CD4-positive, alpha-beta T cell (primary cell): ENCODE measurements around the gene CRACR2A. TPM values are rescaled to one million over a fixed set of nuclear protein-coding genes. Genes with fewer than 3 reads are reported as not detected.
A peak's percentile ranks its signal among the peaks of the same experiment; 100 is the strongest.

ENCODE experiments used
- ATAC-seq: fragments of 200-7000 bp; cut with Tn5 transposase; one replicate; pipeline ENCODE4 v1.10.0; 2022; ENCODE audit warnings: mild to moderate bottlenecking; ENCODE audit not compliant: poor library complexity
- CTCF ChIA-PET: fragments of 350-600 bp; sonication (Branson Sonifier 250); formaldehyde crosslinking; loops from one replicate; lab custom pipeline; 2021; ENCODE audit warnings: antibody characterized with exemption, inconsistent platforms; lab: Charles Lee
- POLR2A ChIA-PET: fragments of 350-600 bp; sonication (Branson Sonifier 250); formaldehyde crosslinking; loops from one replicate; lab custom pipeline; 2021; ENCODE audit warnings: antibody characterized with exemption, inconsistent platforms; lab: Charles Lee
- DNase-seq, 14 experiments: peaks; one replicate each; pipeline ENCODE4 v3.0.0-alpha.2; 2013 to 2020; ENCODE audit warnings: mixed read lengths in 2 of 14
- H3K27ac ChIP-seq, 2 donors: one replicate each; pipeline versions ENCODE4 v1.5.1 to v1.7.0; 2013; ENCODE audit warnings: low read length in 2 of 2, low read depth in 1 of 2, mild to moderate bottlenecking in 1 of 2
- H3K27me3 ChIP-seq, 2 experiments: 1 replicate in 1 of 2; 2 replicates in 1 of 2; pipeline versions ENCODE4 v1.6.1 to v1.7.0; 2013; ENCODE audit warnings: low read length in 2 of 2, control low read depth in 1 of 2, mild to moderate bottlenecking in 1 of 2, moderate library complexity in 1 of 2; ENCODE audit not compliant: insufficient read depth in 2 of 2, control insufficient read depth in 1 of 2
- H3K36me3 ChIP-seq: one replicate; pipeline ENCODE4 v1.6.1; 2013; ENCODE audit warnings: low read length, control low read depth; ENCODE audit not compliant: insufficient read depth
- H3K4me1 ChIP-seq: one replicate; pipeline ENCODE4 v1.6.1; 2013; ENCODE audit warnings: low read length, control low read depth; ENCODE audit not compliant: insufficient read depth
- H3K4me3 ChIP-seq: one replicate; pipeline ENCODE4 v1.5.1; 2013; ENCODE audit warnings: mild to moderate bottlenecking, low read length, moderate library complexity
- H3K9me3 ChIP-seq, 2 experiments: 1 replicate in 1 of 2; 2 replicates in 1 of 2; pipeline versions ENCODE4 v1.6.1 to v1.7.0; 2013; ENCODE audit warnings: low read length in 2 of 2, mild to moderate bottlenecking in 2 of 2, control low read depth in 1 of 2, moderate library complexity in 1 of 2; ENCODE audit not compliant: control insufficient read depth in 1 of 2, insufficient read depth in 1 of 2
- H3K27ac Mint-ChIP-seq: one replicate; pipeline ENCODE4 v1.8.0; 2020; ENCODE audit warnings: mixed read lengths
- H3K27me3 Mint-ChIP-seq: one replicate; pipeline ENCODE4 v1.8.0; 2021; ENCODE audit warnings: mixed read lengths
- H3K36me3 Mint-ChIP-seq: one replicate; pipeline ENCODE4 v1.8.0; 2021; ENCODE audit warnings: low read depth, mixed read lengths
- H3K4me1 Mint-ChIP-seq: one replicate; pipeline ENCODE4 v1.8.0; 2021; ENCODE audit warnings: low read depth, mixed read lengths
- H3K4me3 Mint-ChIP-seq: one replicate; pipeline ENCODE4 v1.8.0; 2020; ENCODE audit warnings: mild to moderate bottlenecking, mixed read lengths
- H3K9me3 Mint-ChIP-seq: one replicate; pipeline ENCODE4 v1.8.0; 2020; ENCODE audit warnings: mixed read lengths
- intact Hi-C, 2 experiments: fragments of 100-400 bp; cut with DNase I in 1 of 2; cut with micrococcal nuclease in 1 of 2; formaldehyde crosslinking; loops; one replicate each; pipeline versions ENCODE4 v1.15.1 to v1.9.0; 2023 to 2025; cut with DNase I, micrococcal nuclease
- polyA plus RNA-seq, 2 donors: library from polyadenylated mRNA; unstranded; fragments of 120-200 nt; gene quantifications; one replicate each; pipeline ENCODE4 v1.2.1, GENCODE V29; 2013
- total RNA-seq, 174 experiments: library from RNA in 2 of 174; stranded (reverse) in 2 of 174; gene quantifications; one replicate each; pipeline ENCODE4 v1.2.3 and lab custom pipeline; 2021 to 2026
- TF ChIP-seq, protein P1 (sequence below): fragments of 200-600 bp; IDR thresholded peaks from one replicate; pipeline ENCODE4 v1.8.0; 2022; ENCODE audit warnings: antibody characterized with exemption, mild to moderate bottlenecking

The CRACR2A gene, protein sequence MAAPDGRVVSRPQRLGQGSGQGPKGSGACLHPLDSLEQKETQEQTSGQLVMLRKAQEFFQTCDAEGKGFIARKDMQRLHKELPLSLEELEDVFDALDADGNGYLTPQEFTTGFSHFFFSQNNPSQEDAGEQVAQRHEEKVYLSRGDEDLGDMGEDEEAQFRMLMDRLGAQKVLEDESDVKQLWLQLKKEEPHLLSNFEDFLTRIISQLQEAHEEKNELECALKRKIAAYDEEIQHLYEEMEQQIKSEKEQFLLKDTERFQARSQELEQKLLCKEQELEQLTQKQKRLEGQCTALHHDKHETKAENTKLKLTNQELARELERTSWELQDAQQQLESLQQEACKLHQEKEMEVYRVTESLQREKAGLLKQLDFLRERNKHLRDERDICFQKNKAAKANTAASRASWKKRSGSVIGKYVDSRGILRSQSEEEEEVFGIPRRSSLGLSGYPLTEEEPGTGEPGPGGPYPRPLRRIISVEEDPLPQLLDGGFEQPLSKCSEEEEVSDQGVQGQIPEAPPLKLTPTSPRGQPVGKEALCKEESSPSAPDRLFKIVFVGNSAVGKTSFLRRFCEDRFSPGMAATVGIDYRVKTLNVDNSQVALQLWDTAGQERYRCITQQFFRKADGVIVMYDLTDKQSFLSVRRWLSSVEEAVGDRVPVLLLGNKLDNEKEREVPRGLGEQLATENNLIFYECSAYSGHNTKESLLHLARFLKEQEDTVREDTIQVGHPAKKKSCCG
- total RNA-seq (10 to 100 TPM; 23.5 to 27.5 TPM), total RNA-seq (lab: John Stamatoyannopoulos, UW) (18.1 to 68.3 (median 38.2) reads per million in 172 experiments)
- polyA plus RNA-seq (2013, experiment 1 of 2) = 27.3 TPM
- 37.2 TPM for polyA plus RNA-seq (2013, experiment 2 of 2)

DNA sequence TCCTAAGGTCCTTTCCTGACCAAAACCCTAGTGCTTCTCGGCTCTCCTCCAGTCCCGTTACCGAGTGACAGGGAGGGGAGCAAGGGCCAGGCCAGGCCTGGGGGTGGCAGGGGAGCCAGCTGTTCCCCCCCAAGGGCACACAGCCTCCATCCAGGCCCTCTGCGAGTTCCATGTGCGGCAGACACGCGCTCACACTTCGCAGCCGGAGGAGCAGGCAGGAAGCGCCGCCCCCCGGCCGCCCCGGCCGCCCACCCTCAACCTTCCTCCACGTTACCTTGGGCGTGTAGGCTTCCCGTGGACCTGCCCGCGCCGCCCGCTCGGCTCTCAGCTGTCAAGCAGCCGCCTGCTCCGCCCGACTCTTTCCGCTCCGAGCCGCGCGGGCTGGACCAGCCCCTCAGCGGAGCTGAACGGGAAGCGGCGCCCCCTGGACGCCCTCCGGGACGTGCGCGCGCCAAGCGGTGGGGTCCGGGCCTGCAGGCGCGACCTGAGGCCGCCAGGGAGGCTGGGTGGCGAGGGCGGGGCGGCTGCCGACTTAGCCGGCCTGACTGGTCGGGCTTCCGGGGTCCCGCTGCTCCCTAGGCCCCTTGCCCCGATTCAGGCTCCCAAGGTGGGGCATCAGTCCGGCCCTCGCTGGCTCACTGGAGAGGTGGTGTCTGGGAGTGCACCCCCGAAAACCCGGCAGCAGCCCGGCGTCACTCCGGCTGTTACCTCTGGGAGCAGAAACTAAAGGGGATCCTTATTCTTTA lies at the start of gene CRACR2A:
TSS of gene CRACR2A (minus strand) at position 369 of the 746 bp plus-strand sequence. CDS start 56,110 bp downstream, outside the sequence.
- Histone ChIP-seq H3K27me3 (no peaks in the 10 kb centered on the region), H3K36me3 (peaks cover 5% of the 10 kb centered on the region), H3K4me1 (peaks cover 68% of the 10 kb centered on the region), H3K9me3 (no peaks in the 10 kb centered on the region), H3K4me3 (peak within 1 kb of the TSS; percentile 92), H3K27ac (peak within 1 kb of the TSS; percentile 92 to 95)
- intact Hi-C loops = loop anchor here (5.0 to 10.0 kb wide), 7 partner anchors 36 to 1956 kb away; partner anchors contain the start of genes PARP11 (in 1 of the 2) and TIGAR (in 1 of the 2)
- TF ChIP-seq, protein P1, sequence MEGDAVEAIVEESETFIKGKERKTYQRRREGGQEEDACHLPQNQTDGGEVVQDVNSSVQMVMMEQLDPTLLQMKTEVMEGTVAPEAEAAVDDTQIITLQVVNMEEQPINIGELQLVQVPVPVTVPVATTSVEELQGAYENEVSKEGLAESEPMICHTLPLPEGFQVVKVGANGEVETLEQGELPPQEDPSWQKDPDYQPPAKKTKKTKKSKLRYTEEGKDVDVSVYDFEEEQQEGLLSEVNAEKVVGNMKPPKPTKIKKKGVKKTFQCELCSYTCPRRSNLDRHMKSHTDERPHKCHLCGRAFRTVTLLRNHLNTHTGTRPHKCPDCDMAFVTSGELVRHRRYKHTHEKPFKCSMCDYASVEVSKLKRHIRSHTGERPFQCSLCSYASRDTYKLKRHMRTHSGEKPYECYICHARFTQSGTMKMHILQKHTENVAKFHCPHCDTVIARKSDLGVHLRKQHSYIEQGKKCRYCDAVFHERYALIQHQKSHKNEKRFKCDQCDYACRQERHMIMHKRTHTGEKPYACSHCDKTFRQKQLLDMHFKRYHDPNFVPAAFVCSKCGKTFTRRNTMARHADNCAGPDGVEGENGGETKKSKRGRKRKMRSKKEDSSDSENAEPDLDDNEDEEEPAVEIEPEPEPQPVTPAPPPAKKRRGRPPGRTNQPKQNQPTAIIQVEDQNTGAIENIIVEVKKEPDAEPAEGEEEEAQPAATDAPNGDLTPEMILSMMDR = peak; percentile 80
- CTCF ChIA-PET = interaction anchor here (0.8 to 1.8 kb wide), 10 partner anchors 9 to 128 kb away, joined by 3 to 10 read pairs (median 3); no protein-coding TSS in a partner anchor
- no peaks in the 10 kb centered on the region for H3K27me3 Mint-ChIP-seq
- ATAC-seq = peak; percentile 78
- H3K4me3 Mint-ChIP-seq = peak within 1 kb of the TSS; percentile 89
- DNase-seq = peak; percentile 70 to 92 (median 79)
- POLR2A ChIA-PET = interaction anchor here (1.0 to 1.9 kb wide), 7 partner anchors 9 to 519 kb away, joined by 3 to 11 read pairs (median 4); no protein-coding TSS in a partner anchor
- peak within 1 kb of the TSS; percentile 92 for H3K27ac Mint-ChIP-seq
- H3K4me1 Mint-ChIP-seq = peaks cover 71% of the 10 kb centered on the region
- H3K36me3 Mint-ChIP-seq = peaks cover 20% of the 10 kb centered on the region
- no peaks in the 10 kb centered on the region for H3K9me3 Mint-ChIP-seq

DNA sequence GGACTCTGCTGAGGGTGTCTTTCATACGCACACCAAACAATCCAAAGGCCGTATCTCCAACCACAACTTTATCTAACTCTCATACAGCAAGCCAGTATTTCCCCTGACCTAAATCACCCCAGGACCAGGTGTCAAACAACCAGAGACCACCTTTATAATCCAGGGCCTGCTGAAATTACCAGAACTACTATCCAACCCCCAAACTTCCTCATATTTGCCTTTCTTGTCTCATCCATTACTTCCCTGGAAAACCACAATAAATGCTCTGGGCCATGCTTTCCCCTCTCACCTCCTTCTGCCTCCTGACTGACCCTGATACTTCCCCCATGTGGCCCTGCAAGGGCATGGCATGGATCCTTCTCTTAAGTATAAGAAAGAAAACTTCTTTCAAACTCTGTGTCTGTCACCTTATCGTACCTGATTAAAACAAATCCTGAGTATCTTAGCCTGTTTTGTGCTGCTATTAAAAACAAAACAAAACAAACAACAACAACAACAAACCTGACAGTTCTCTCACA lies 44.7 kb upstream of the CRACR2A start:
- DNase-seq (no peak), ATAC-seq (no peak)
- ChIA-PET POLR2A (no interaction called here), CTCF (interaction anchor here (2.2 kb wide), 1 partner anchor 497 kb away, joined by 7 read pairs; no protein-coding TSS in a partner anchor)
- H3K27me3 ChIP-seq = no peaks in the 10 kb centered on the region
- H3K4me1 ChIP-seq = no peaks in the 10 kb centered on the region
- H3K4me3 ChIP-seq = no peak overlapping the region
- peaks cover 11% of the 10 kb centered on the region for H3K36me3 ChIP-seq
- Mint-ChIP-seq H3K27me3 (no peaks in the 10 kb centered on the region), H3K4me3 (no peak overlapping the region), H3K9me3 (no peaks in the 10 kb centered on the region), H3K4me1 (no peaks in the 10 kb centered on the region), H3K36me3 (peaks cover 45% of the 10 kb centered on the region), H3K27ac (no peak overlapping the region)
- H3K9me3 ChIP-seq = no peaks in the 10 kb centered on the region
- H3K27ac ChIP-seq = no peak overlapping the region
- intact Hi-C loops = no loop called here
- TF ChIP-seq, protein P1 = no peak
